H1 (cell line): Measurements from ENCODE around the gene DACT3.

Source experiments
- CEBPB ChIP-seq: IDR thresholded peaks from 2 replicates; pipeline ENCODE4 v1.6.1; 2012; ENCODE audit warnings: low read depth, low read length
- CTCF ChIP-seq, 3 experiments: IDR thresholded peaks; 1 replicate in 2 of 3; 2 replicates in 1 of 3; pipeline versions ENCODE4 v1.5.1 to v1.6.1; 2011; ENCODE audit warnings: low read length in 3 of 3, mild to moderate bottlenecking in 3 of 3, inconsistent platforms in 2 of 3, low read depth in 1 of 3, moderate library complexity in 1 of 3; ENCODE audit not compliant: insufficient read depth in 1 of 3; ENCODE audit errors: control extremely low read depth in 1 of 3
- KDM5A ChIP-seq: fragments of 200-600 bp; IDR thresholded peaks from 2 replicates; pipeline ENCODE4 v1.7.1; 2012; ENCODE audit warnings: mild to moderate bottlenecking, low read length, inconsistent platforms, mixed read lengths
- NRF1 ChIP-seq: IDR thresholded peaks from 2 replicates; pipeline ENCODE4 v1.6.1; 2011; ENCODE audit warnings: mild to moderate bottlenecking, low read depth, low read length, improper control_type of control experiment
- POLR2AphosphoS5 ChIP-seq: IDR thresholded peaks from 2 replicates; pipeline ENCODE4 v1.6.1; 2011; ENCODE audit warnings: low read depth, low read length

DNA sequence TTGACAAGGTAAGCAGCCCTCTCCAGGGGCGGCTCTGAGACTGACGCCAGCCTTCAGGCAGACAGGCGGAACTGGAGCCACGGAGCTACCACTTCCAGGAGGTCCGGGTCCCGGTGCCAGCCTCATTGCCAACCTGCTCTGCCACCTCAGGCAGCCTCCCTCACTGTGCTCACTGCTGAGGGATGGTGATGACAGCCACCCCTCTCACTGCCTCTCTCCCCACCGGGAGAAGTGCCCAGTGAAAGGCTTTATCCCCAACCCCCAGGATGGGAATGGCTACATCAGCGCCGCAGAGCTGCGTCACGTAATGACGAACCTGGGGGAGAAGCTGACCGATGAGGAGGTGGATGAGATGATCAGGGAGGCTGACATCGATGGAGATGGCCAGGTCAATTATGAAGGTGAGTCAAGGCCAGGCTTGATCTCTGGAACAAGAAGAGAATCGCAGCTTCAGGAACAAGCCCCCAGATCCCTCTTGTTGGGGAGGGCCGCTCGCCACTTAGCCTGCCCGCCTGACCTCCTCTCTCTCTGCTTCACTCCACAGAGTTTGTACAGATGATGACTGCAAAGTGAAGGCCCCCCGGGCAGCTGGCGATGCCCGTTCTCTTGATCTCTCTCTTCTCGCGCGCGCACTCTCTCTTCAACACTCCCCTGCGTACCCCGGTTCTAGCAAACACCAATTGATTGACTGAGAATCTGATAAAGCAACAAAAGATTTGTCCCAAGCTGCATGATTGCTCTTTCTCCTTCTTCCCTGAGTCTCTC lies 52.2 kb downstream of the DACT3 start:
- TF ChIP-seq NRF1 (no peak), POLR2AphosphoS5 (no peak), CTCF (IDR thresholded peaks at IDR 0.05; ENCODE audit: control extremely low read depth in 1 of 3, insufficient read depth in 1 of 3, low read depth in 1 of 3, low read length in 3 of 3) (no peak), CEBPB (no peak), KDM5A (no peak)
